ENCODE results near the gene NBEA. TPM values are rescaled to one million over a fixed set of nuclear protein-coding genes. Genes with fewer than 3 reads are reported as not detected.

Gene NBEA
- total RNA-seq, 1 donor from 2014 or later, result 12.0 TPM

DNA sequence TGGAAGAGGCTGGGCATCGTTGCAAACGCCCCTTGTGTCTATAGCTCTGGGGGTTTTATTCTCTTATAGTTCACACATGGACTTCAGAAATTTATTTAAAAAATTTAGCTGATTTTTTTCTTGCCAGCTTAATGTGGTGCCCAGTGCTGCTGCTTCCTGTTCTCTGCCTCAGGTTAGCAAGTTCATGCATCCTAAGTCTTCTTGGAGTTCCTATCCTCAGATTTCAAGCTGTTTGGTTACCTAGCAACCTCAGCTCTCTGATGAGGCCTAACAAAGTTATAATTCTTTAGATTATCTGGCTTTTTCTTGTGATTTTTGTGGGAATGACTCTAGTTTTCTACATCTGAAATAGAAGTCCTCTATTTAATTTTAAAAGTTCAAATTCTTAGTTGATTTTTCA is 283.5 kb downstream of the NBEA start:
- intact Hi-C loops (cut with DNase I), result no loop called here
- Histone ChIP-seq H3K27ac (no peak overlapping the region), H3K27me3 (no peaks in the 10 kb centered on the region), H3K36me3 (no peaks in the 10 kb centered on the region), H3K4me1 (no peaks in the 10 kb centered on the region), H3K9me3 (no peaks in the 10 kb centered on the region), H3K4me3 (no peak overlapping the region)
- TF ChIP-seq POLR2A (IDR thresholded peaks at IDR 0.05) (no peak), POLR2AphosphoS5 (IDR thresholded peaks at IDR 0.05; ENCODE audit: insufficient read depth in 1 of 2, low read depth in 1 of 2) (no peak)
- TF ChIP-seq, protein P1, sequence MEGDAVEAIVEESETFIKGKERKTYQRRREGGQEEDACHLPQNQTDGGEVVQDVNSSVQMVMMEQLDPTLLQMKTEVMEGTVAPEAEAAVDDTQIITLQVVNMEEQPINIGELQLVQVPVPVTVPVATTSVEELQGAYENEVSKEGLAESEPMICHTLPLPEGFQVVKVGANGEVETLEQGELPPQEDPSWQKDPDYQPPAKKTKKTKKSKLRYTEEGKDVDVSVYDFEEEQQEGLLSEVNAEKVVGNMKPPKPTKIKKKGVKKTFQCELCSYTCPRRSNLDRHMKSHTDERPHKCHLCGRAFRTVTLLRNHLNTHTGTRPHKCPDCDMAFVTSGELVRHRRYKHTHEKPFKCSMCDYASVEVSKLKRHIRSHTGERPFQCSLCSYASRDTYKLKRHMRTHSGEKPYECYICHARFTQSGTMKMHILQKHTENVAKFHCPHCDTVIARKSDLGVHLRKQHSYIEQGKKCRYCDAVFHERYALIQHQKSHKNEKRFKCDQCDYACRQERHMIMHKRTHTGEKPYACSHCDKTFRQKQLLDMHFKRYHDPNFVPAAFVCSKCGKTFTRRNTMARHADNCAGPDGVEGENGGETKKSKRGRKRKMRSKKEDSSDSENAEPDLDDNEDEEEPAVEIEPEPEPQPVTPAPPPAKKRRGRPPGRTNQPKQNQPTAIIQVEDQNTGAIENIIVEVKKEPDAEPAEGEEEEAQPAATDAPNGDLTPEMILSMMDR (IDR thresholded peaks at IDR 0.05), result no peak
- DNase-seq (ENCODE audit: extremely low spot score in 2 of 2), result no peak

DNA sequence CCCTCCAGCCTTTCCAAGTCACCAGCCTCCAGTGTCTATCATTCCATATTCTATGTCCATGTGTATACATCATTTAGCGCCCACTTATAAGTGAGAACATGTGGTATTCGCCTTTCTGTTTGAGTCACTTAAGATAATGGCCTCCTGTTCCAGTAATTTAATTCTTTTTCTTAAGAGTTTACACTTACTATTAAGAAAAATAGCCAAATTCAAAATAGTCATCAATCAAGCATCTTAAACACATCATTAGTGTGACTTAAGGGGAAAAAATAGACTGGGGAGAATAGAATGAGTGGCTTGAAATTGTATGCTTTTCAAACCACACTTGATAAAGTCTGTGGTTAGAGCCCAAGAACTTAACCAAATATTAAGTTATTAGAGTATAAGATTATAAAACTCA is 286.5 kb downstream of the NBEA start:
- no peak overlapping the region for H3K27ac ChIP-seq
- no peaks in the 10 kb centered on the region for H3K27me3 ChIP-seq
- no peak overlapping the region for H3K4me3 ChIP-seq
- H3K36me3 ChIP-seq, result no peaks in the 10 kb centered on the region
- TF ChIP-seq POLR2AphosphoS5 (IDR thresholded peaks at IDR 0.05; ENCODE audit: insufficient read depth in 1 of 2, low read depth in 1 of 2) (no peak), POLR2A (IDR thresholded peaks at IDR 0.05) (no peak)
- TF ChIP-seq, protein P1 (IDR thresholded peaks at IDR 0.05), result no peak
- H3K9me3 ChIP-seq, result no peaks in the 10 kb centered on the region
- H3K4me1 ChIP-seq, result no peaks in the 10 kb centered on the region
- intact Hi-C loops (cut with DNase I), result no loop called here
- DNase-seq (ENCODE audit: extremely low spot score in 2 of 2), result no peak

GRCh38 chr13:35231426-35231825 is 289.4 kb downstream of the NBEA start:
- intact Hi-C loops (cut with DNase I), result no loop called here
- Histone ChIP-seq H3K27ac (no peak overlapping the region), H3K36me3 (no peaks in the 10 kb centered on the region), H3K4me1 (no peaks in the 10 kb centered on the region), H3K4me3 (no peak overlapping the region), H3K9me3 (no peaks in the 10 kb centered on the region), H3K27me3 (no peaks in the 10 kb centered on the region)
- TF ChIP-seq POLR2AphosphoS5 (IDR thresholded peaks at IDR 0.05; ENCODE audit: insufficient read depth in 1 of 2, low read depth in 1 of 2) (no peak), POLR2A (IDR thresholded peaks at IDR 0.05) (no peak)
- TF ChIP-seq, protein P1 (IDR thresholded peaks at IDR 0.05), result no peak
- no peak for DNase-seq (ENCODE audit: extremely low spot score in 2 of 2)

GRCh38 chr13:35238274-35238673 is 296.2 kb downstream of the NBEA start:
- DNase-seq (ENCODE audit: extremely low spot score in 2 of 2), result no peak
- intact Hi-C loops (cut with DNase I), result no loop called here
- Histone ChIP-seq H3K4me3 (no peak overlapping the region), H3K36me3 (no peaks in the 10 kb centered on the region), H3K27ac (no peak overlapping the region), H3K4me1 (no peaks in the 10 kb centered on the region), H3K27me3 (no peaks in the 10 kb centered on the region), H3K9me3 (no peaks in the 10 kb centered on the region)
- TF ChIP-seq POLR2A (IDR thresholded peaks at IDR 0.05), result no peak
- no peak for TF ChIP-seq POLR2AphosphoS5 (IDR thresholded peaks at IDR 0.05; ENCODE audit: insufficient read depth in 1 of 2, low read depth in 1 of 2)
- TF ChIP-seq, protein P1 (IDR thresholded peaks at IDR 0.05), result no peak

GRCh38 chr13:35252536-35253205 is 310.6 kb downstream of the NBEA start:
- peaks cover 0 to 8% of the 10 kb centered on the region in 2 donors for H3K36me3 ChIP-seq
- no peak for DNase-seq (ENCODE audit: extremely low spot score in 2 of 2)
- no peak overlapping the region for H3K4me3 ChIP-seq
- H3K4me1 ChIP-seq, result no peaks in the 10 kb centered on the region
- H3K27ac ChIP-seq, result no peak overlapping the region
- no peaks in the 10 kb centered on the region for H3K9me3 ChIP-seq
- TF ChIP-seq POLR2A (IDR thresholded peaks at IDR 0.05), result no peak
- TF ChIP-seq POLR2AphosphoS5 (IDR thresholded peaks at IDR 0.05; ENCODE audit: insufficient read depth in 1 of 2, low read depth in 1 of 2), result no peak
- TF ChIP-seq, protein P1 (IDR thresholded peaks at IDR 0.05), result no peak
- H3K27me3 ChIP-seq, result no peaks in the 10 kb centered on the region
- intact Hi-C loops (cut with DNase I), result no loop called here

Measured in vagina (tissue), 2 donors.